Measurements from ENCODE around the gene SF3B1. TPM values are rescaled to one million over a fixed set of nuclear protein-coding genes. Genes with fewer than 3 reads are reported as not detected.

The SF3B1 gene
- total RNA-seq, 1 donor from 2014 or later: 314 TPM

GRCh38 chr2:197340591-197340990 is 94.2 kb downstream of the SF3B1 start:
- DNase-seq: no peak

Small RNA genes lying within 50 kb of the gene (small RNA-seq; reads per million reads assigned to genes)
- gene RF00394 (ENCODE audit: low replicate concordance): not detected
- not detected for gene RNU6-1029P (ENCODE audit: low replicate concordance)

Other genes with a start within 250 kb of the SF3B1 start
- gene ANKRD44, start 124.2 kb downstream of the SF3B1 start, total RNA-seq: 35.4 TPM
- 20.7 TPM for gene COQ10B, start 18.5 kb upstream of the SF3B1 start, total RNA-seq
- 322 TPM for gene HSPD1, start 64.8 kb upstream of the SF3B1 start, total RNA-seq
- 121 TPM for gene HSPE1, start 65.4 kb upstream of the SF3B1 start, total RNA-seq
- gene MOB4, start 81.0 kb upstream of the SF3B1 start, total RNA-seq: 53.4 TPM
- gene RFTN2, start 240.6 kb upstream of the SF3B1 start, total RNA-seq: 20.4 TPM